ENCODE measurements around the gene BCAR3. TPM values are rescaled to one million over a fixed set of nuclear protein-coding genes. Genes with fewer than 3 reads are reported as not detected.

BCAR3 gene
- polyA plus RNA-seq, 2 of the 4 experiments (the other 2 are of a cell fraction), result 31.6 to 33.4 TPM

GRCh38 chr1:93694819-93695218 lies 13.2 kb upstream of the BCAR3 start:
- ChIA-PET POLR2A (no interaction called here), CTCF (interaction anchor here (0.7 kb wide), 1 partner anchor 122 kb away, joined by 3 read pairs; no protein-coding TSS in a partner anchor)
- WGBS (ENCODE audit: missing lambda C conversion rate), result 80% methylated on average over 3 of the region's 3 CpGs
- Histone ChIP-seq H3K4me3 (no peak overlapping the region), H3K9me3 (no peaks in the 10 kb centered on the region), H3K4me1 (peaks cover 63% of the 10 kb centered on the region), H3K4me2 (peak overlapping the region; percentile 88), H3K27ac (peak overlapping the region; percentile 84 to 99)
- TF ChIP-seq POLR2AphosphoS2 (conservative IDR thresholded peaks at IDR 0.05; ENCODE audit: low read length) (no peak), RFX5 (IDR thresholded peaks at IDR 0.05) (no peak), TP53 (CRISPR knock-in tag; IDR thresholded peaks at IDR 0.05) (no peak), KDM5A (IDR thresholded peaks at IDR 0.05) (no peak), MAZ (IDR thresholded peaks at IDR 0.05; ENCODE audit: borderline replicate concordance, low read depth, low read length) (no peak), POLR2A (IDR thresholded peaks at IDR 0.05; ENCODE audit: low read length) (no peak), MAFK (IDR thresholded peaks at IDR 0.05; ENCODE audit: partially characterized antibody) (no peak), CHD2 (IDR thresholded peaks at IDR 0.05; ENCODE audit: low read length, partially characterized antibody) (no peak), MYC (IDR thresholded peaks at IDR 0.05; ENCODE audit: borderline replicate concordance, low read length) (no peak), JUN (IDR thresholded peaks at IDR 0.05) (no peak), SREBF2 (IDR thresholded peaks at IDR 0.05) (no peak), EHMT2 (IDR thresholded peaks at IDR 0.05; ENCODE audit: low read depth) (no peak)
- TF ChIP-seq, protein P1, sequence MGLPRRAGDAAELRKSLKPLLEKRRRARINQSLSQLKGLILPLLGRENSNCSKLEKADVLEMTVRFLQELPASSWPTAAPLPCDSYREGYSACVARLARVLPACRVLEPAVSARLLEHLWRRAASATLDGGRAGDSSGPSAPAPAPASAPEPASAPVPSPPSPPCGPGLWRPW (IDR thresholded peaks at IDR 0.05), result no peak
- no peak for FAIRE-seq
- DNase-seq (ENCODE audit: low read depth in 1 of 2, low spot score in 1 of 2), result no peak
- no peak for ATAC-seq

DNA sequence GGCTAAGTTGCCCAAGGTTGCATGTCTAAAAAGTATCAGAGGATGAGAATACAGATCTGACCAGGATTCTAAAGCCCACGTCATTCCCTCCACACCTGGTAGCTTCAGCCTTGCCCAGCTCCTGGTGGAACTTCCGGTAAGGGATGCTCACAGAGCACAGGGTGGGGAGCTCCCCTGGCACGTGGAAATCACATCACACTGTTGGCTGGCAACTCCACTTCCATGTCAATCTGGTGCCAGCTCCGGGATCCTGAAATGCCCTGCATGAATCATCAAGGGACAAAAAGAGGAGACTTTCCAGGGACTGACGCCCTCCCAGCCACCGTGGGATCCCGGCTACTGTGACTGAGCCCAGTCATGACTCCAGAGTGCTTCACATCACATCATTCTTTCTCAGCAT lies 12.4 kb upstream of the BCAR3 start:
- Histone ChIP-seq H3K4me3 (no peak overlapping the region; the same call in 2 of the 3 replicates), H3K4me2 (peak overlapping the region; percentile 88), H3K9me3 (no peaks in the 10 kb centered on the region), H3K27ac (peak overlapping the region; percentile 84 to 99), H3K4me1 (peaks cover 67% of the 10 kb centered on the region)
- DNase-seq (ENCODE audit: low read depth in 1 of 2, low spot score in 1 of 2), result peak in 1 of 2 experiments; percentile 30
- 38% methylated on average over 7 of the region's 7 CpGs for WGBS (ENCODE audit: missing lambda C conversion rate)
- CTCF ChIA-PET, result interaction anchor here (3.3 kb wide), 1 partner anchor 120 kb away, joined by 24 read pairs; no protein-coding TSS in a partner anchor
- no peak for FAIRE-seq
- no peak for ATAC-seq
- POLR2A ChIA-PET, result interaction anchor here (0.9 to 2.5 kb wide), 2 partner anchors 13 to 30 kb away, joined by 3 to 7 read pairs; partner anchors contain the start of gene BCAR3
- no peak for TF ChIP-seq RCOR1 (IDR thresholded peaks at IDR 0.05; ENCODE audit: low read depth, low read length)
- TF ChIP-seq NR3C1 (IDR thresholded peaks at IDR 0.05), result no peak
- TF ChIP-seq RNF2 (IDR thresholded peaks at IDR 0.05; ENCODE audit: borderline replicate concordance, low read depth), result no peak
- no peak for TF ChIP-seq PHF8 (IDR thresholded peaks at IDR 0.05; ENCODE audit: borderline replicate concordance, low read depth)
- TF ChIP-seq NPAS2 (CRISPR knock-in tag; IDR thresholded peaks at IDR 0.05; ENCODE audit: borderline replicate concordance), result no peak
- no peak for TF ChIP-seq MAZ (IDR thresholded peaks at IDR 0.05; ENCODE audit: borderline replicate concordance, low read depth, low read length)
- TF ChIP-seq FOSB (CRISPR knock-in tag; IDR thresholded peaks at IDR 0.05), result no peak
- TF ChIP-seq ZFP36 (IDR thresholded peaks at IDR 0.05; ENCODE audit: borderline replicate concordance, partially characterized antibody), result no peak
- no peak for TF ChIP-seq FOSL2 (IDR thresholded peaks at IDR 0.05)
- TF ChIP-seq FOSL2 (CRISPR knock-in tag; IDR thresholded peaks at IDR 0.05), result peak; percentile 33; the same call in 1 of the 2 replicates
- no peak for TF ChIP-seq HOXB5 (CRISPR knock-in tag; IDR thresholded peaks at IDR 0.05)
- no peak for TF ChIP-seq CBX8 (IDR thresholded peaks at IDR 0.05)
- TF ChIP-seq POLR2AphosphoS2 (conservative IDR thresholded peaks at IDR 0.05; ENCODE audit: low read length), result no peak
- TF ChIP-seq RARB (CRISPR knock-in tag; IDR thresholded peaks at IDR 0.05), result no peak
- no peak for TF ChIP-seq ZC3H11A (IDR thresholded peaks at IDR 0.05)
- no peak for TF ChIP-seq EHMT2 (IDR thresholded peaks at IDR 0.05; ENCODE audit: low read depth)
- TF ChIP-seq KDM1A (IDR thresholded peaks at IDR 0.05; ENCODE audit: low read depth), result no peak
- TF ChIP-seq CBX2 (IDR thresholded peaks at IDR 0.05; ENCODE audit: borderline replicate concordance, low read depth), result no peak
- TF ChIP-seq CTCF (IDR thresholded peaks at IDR 0.05), result no peak
- no peak for TF ChIP-seq EHF (CRISPR knock-in tag; IDR thresholded peaks at IDR 0.05)
- no peak for TF ChIP-seq BHLHE40 (IDR thresholded peaks at IDR 0.05; ENCODE audit: low read depth, low read length)
- TF ChIP-seq, protein P2, sequence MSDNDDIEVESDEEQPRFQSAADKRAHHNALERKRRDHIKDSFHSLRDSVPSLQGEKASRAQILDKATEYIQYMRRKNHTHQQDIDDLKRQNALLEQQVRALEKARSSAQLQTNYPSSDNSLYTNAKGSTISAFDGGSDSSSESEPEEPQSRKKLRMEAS (IDR thresholded peaks at IDR 0.05), result peak; percentile 65; the same call in 1 of the 2 replicates
- peak; percentile 29; the same call in 1 of the 2 replicates for TF ChIP-seq HOXB13 (CRISPR knock-in tag; IDR thresholded peaks at IDR 0.05; ENCODE audit: low read depth)
- TF ChIP-seq, protein P3, sequence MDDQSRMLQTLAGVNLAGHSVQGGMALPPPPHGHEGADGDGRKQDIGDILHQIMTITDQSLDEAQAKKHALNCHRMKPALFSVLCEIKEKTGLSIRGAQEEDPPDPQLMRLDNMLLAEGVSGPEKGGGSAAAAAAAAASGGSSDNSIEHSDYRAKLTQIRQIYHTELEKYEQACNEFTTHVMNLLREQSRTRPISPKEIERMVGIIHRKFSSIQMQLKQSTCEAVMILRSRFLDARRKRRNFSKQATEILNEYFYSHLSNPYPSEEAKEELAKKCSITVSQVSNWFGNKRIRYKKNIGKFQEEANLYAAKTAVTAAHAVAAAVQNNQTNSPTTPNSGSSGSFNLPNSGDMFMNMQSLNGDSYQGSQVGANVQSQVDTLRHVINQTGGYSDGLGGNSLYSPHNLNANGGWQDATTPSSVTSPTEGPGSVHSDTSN (IDR thresholded peaks at IDR 0.05), result no peak
- peak; percentile 74; the same call in 1 of the 2 replicates for TF ChIP-seq ATOH8 (CRISPR knock-in tag; IDR thresholded peaks at IDR 0.05; ENCODE audit: low read depth)
- TF ChIP-seq RAD21 (conservative IDR thresholded peaks at IDR 0.05 in 1 of 2, IDR thresholded peaks at IDR 0.05 in 1 of 2), result no peak
- TF ChIP-seq SMC3 (IDR thresholded peaks at IDR 0.05), result no peak
- TF ChIP-seq MAFK (IDR thresholded peaks at IDR 0.05; ENCODE audit: partially characterized antibody), result no peak

All from A549 (cell line).